Keratinocyte (primary cell): ENCODE results near the gene TPSAB1. TPM values are rescaled to one million over a fixed set of nuclear protein-coding genes. Genes with fewer than 3 reads are reported as not detected.

Source experiments
- DNase-seq: peaks from one replicate; pipeline ENCODE4 v3.0.0-alpha.2; 2011; ENCODE audit warnings: low read depth, missing footprints, low spot score
- FAIRE-seq: peaks from 2 replicates; lab custom pipeline; 2011; peaks lifted over from hg19 to GRCh38; lab: Jason Lieb, UNC
- H2AFZ ChIP-seq: 2 replicates; pipeline ENCODE4 v1.6.0; 2012; ENCODE audit warnings: low read length, control low read depth, inconsistent platforms; ENCODE audit not compliant: control insufficient read depth
- H3K27ac ChIP-seq: 2 replicates; pipeline ENCODE4 v1.5.1; 2011; ENCODE audit warnings: low read length; ENCODE audit not compliant: control insufficient read depth, insufficient read depth
- H3K27me3 ChIP-seq: 3 replicates; pipeline ENCODE4 v1.6.0; 2011; ENCODE audit warnings: low read length; ENCODE audit not compliant: control insufficient read depth, insufficient read depth; ENCODE audit errors: extremely low read depth
- H3K36me3 ChIP-seq, 2 experiments: 2 replicates in 1 of 2; 3 replicates in 1 of 2; pipeline ENCODE4 v1.5.1; 2011; ENCODE audit warnings: low read length in 2 of 2, mild to moderate bottlenecking in 1 of 2; ENCODE audit not compliant: control insufficient read depth in 2 of 2, insufficient read depth in 2 of 2; ENCODE audit errors: extremely low read depth in 1 of 2
- H3K4me1 ChIP-seq: 3 replicates; pipeline ENCODE4 v1.5.1; 2011; ENCODE audit warnings: low read length; ENCODE audit not compliant: control insufficient read depth, insufficient read depth; ENCODE audit errors: extremely low read depth
- H3K4me2 ChIP-seq: 3 replicates; pipeline ENCODE4 v1.6.0; 2011; ENCODE audit warnings: low read depth, low read length; ENCODE audit not compliant: control insufficient read depth, insufficient read depth; ENCODE audit errors: extremely low read depth
- H3K4me3 ChIP-seq, 3 experiments: fragments of 200-600 bp in 1 of 3; sonication (generic) in 1 of 3; 2 replicates in 2 of 3; 3 replicates in 1 of 3; pipeline ENCODE4 v1.5.1; 2011 to 2016; ENCODE audit warnings: low read length in 3 of 3, mild to moderate bottlenecking in 3 of 3, control low read depth in 2 of 3, inconsistent platforms in 1 of 3, low read depth in 1 of 3, mixed read lengths in 1 of 3, mixed run types in 1 of 3, moderate library complexity in 1 of 3; ENCODE audit not compliant: control insufficient read depth in 2 of 3, insufficient read depth in 2 of 3; ENCODE audit errors: extremely low read depth in 1 of 3
- H3K79me2 ChIP-seq: 2 replicates; pipeline ENCODE4 v1.6.0; 2012; ENCODE audit warnings: low read length; ENCODE audit not compliant: control insufficient read depth, insufficient read depth
- H3K9ac ChIP-seq: 3 replicates; pipeline ENCODE4 v1.6.0; 2011; ENCODE audit warnings: low read length; ENCODE audit not compliant: control insufficient read depth, insufficient read depth; ENCODE audit errors: extremely low read depth
- H3K9me1 ChIP-seq: 3 replicates; pipeline ENCODE4 v1.6.0; 2011; ENCODE audit warnings: low read length; ENCODE audit not compliant: control insufficient read depth, insufficient read depth; ENCODE audit errors: extremely low read depth
- H3K9me3 ChIP-seq: 2 replicates; pipeline ENCODE4 v1.5.1; 2012; ENCODE audit warnings: low read depth, low read length; ENCODE audit not compliant: control insufficient read depth
- H4K20me1 ChIP-seq: 3 replicates; pipeline ENCODE4 v1.6.0; 2011; ENCODE audit warnings: low read length; ENCODE audit not compliant: control insufficient read depth, insufficient read depth; ENCODE audit errors: extremely low read depth
- CTCF ChIP-seq, 3 experiments: IDR thresholded peaks in 1 of 3; conservative IDR thresholded peaks in 1 of 3; optimal IDR thresholded peaks in 1 of 3; 2 replicates in 2 of 3; 3 replicates in 1 of 3; pipeline versions ENCODE3 to v1.5.1; 2011; ENCODE audit warnings: low read length in 3 of 3, mild to moderate bottlenecking in 3 of 3, moderate library complexity in 2 of 3, control low read depth in 1 of 3, inconsistent platforms in 1 of 3; ENCODE audit not compliant: insufficient read depth in 2 of 3; ENCODE audit errors: extremely low read depth in 1 of 3
- EZH2 ChIP-seq: IDR thresholded peaks from one replicate; pipeline ENCODE4 v1.6.1; 2012; ENCODE audit warnings: inconsistent platforms, mild to moderate bottlenecking, low read length, moderate library complexity
- dilution Hi-C: fragments of 300-500 bp; cut with MboI; formaldehyde crosslinking; loops from one replicate; pipeline ENCODE4 v1.7.0; 2020; ENCODE audit warnings: low sequenced_read_pairs; ENCODE audit not compliant: extremely low pct_ligation_motif_present
- polyA plus RNA-seq, 5 experiments: library from polyadenylated mRNA; depleted of rRNA in 3 of 5; stranded (reverse) in 3 of 5; stranded (forward) in 1 of 5; unstranded in 1 of 5; fragments of >200 nt; gene quantifications; 1 replicate in 1 of 5; 2 replicates in 3 of 5; 3 replicates in 1 of 5; pipeline versions ENCODE4 v1.2.1 to v1.2.3, GENCODE V29; 2011 to 2012; ENCODE audit warnings: missing spikeins in 2 of 5, low read depth in 1 of 5, low replicate concordance in 1 of 5

TPSAB1 gene
- polyA plus RNA-seq, 1 donor (not counting 4 experiments of a cell fraction or from before 2014, with no cell fraction given), result not detected

DNA sequence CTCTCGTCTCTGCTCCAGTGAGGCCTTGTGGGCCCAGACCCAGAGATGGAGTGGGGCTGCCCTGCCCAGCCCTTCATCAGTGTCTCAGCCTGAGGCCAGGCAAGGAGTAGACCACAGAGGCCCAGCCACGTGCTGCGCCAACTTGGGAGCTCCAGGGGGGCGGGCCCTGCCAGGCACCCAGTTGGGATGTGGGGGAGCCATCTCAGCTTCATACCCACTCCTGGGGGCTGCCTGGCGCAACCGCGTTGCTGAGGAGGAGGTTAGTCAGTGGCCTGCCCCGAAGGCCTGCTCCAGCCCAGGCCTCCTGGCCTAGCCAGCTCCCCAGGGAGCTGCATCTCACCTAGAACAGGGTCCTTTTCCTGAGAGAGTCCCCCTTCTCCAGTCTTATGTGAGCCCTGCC is 27.3 kb upstream of the TPSAB1 start:
- H3K4me3 ChIP-seq, result no peak overlapping the region
- H3K9me1 ChIP-seq, result no peaks in the 10 kb centered on the region
- no peak overlapping the region for H3K27ac ChIP-seq
- no peak overlapping the region for H3K9ac ChIP-seq
- no peaks in the 10 kb centered on the region for H4K20me1 ChIP-seq
- peaks cover 5% of the 10 kb centered on the region for H3K27me3 ChIP-seq
- DNase-seq (no peak), FAIRE-seq (no peak)
- H3K36me3 ChIP-seq, result no peaks in the 10 kb centered on the region
- no peaks in the 10 kb centered on the region for H3K4me1 ChIP-seq
- TF ChIP-seq EZH2 (no peak), CTCF (optimal IDR thresholded peaks at IDR 0.05 in 1 of 3, IDR thresholded peaks at IDR 0.05 in 1 of 3, conservative IDR thresholded peaks at IDR 0.05 in 1 of 3; ENCODE audit: extremely low read depth in 1 of 3, insufficient read depth in 2 of 3, low read length in 3 of 3) (no peak)
- H2AFZ ChIP-seq, result no peak overlapping the region
- dilution Hi-C loops, result no loop called here
- H3K79me2 ChIP-seq, result no peaks in the 10 kb centered on the region
- peaks cover 2% of the 10 kb centered on the region for H3K9me3 ChIP-seq
- H3K4me2 ChIP-seq, result no peak overlapping the region

DNA sequence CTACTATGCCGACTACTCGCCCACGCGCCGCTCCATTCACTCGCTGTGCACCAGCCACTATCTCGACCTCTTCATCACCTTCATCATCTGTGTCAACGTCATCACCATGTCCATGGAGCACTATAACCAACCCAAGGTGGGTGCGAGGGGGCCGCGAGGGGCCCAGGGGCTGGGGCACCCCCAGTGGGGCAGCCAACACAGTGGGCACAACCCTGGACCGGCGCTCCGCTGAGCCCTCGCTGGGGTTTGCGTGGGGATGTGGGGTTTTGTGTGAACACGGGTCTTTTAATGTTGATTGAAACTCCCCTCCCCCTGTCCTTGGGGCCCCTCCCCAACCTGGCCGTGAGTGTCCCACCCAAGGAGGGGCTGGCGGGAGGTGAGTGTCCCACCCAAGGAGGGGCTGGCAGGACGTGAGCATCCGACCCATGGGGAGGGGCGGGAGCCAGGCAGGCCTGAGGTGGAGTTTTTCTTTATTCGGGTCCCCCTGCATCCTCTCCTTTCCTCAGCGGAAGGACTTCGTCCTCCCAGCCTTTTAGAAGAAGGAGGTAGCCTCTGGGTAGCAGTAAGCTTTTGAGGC is 26.6 kb upstream of the TPSAB1 start:
- FAIRE-seq (no peak), DNase-seq (no peak)
- TF ChIP-seq EZH2 (no peak), CTCF (optimal IDR thresholded peaks at IDR 0.05 in 1 of 3, IDR thresholded peaks at IDR 0.05 in 1 of 3, conservative IDR thresholded peaks at IDR 0.05 in 1 of 3; ENCODE audit: extremely low read depth in 1 of 3, insufficient read depth in 2 of 3, low read length in 3 of 3) (no peak)
- no peaks in the 10 kb centered on the region for H4K20me1 ChIP-seq
- H3K27ac ChIP-seq, result no peak overlapping the region
- no peak overlapping the region for H3K4me3 ChIP-seq
- peaks cover 5% of the 10 kb centered on the region for H3K27me3 ChIP-seq
- dilution Hi-C loops, result no loop called here
- no peak overlapping the region for H3K9ac ChIP-seq
- no peak overlapping the region for H2AFZ ChIP-seq
- no peaks in the 10 kb centered on the region for H3K79me2 ChIP-seq
- H3K36me3 ChIP-seq, result no peaks in the 10 kb centered on the region
- no peaks in the 10 kb centered on the region for H3K4me1 ChIP-seq
- peaks cover 2% of the 10 kb centered on the region for H3K9me3 ChIP-seq
- H3K9me1 ChIP-seq, result no peaks in the 10 kb centered on the region
- no peak overlapping the region for H3K4me2 ChIP-seq
